Activated CD8-positive, alpha-beta memory T cell treated with anti-CD3 and anti-CD28 coated beads, Interleukin-2, amount 50 U/mL, for 4 hours (primary cell): ENCODE data around the gene TATDN2.
"Not testable (repeated sequence)": the region's sequence is repeated elsewhere in the genome, so short reads cannot be mapped to it uniquely, and the experiment has no call there.

Experiments
- DNase-seq: peaks from one replicate; pipeline ENCODE4 v3.0.0-alpha.2; 2020

The TATDN2 gene

GRCh38 chr3:10294030-10294586 is 45.8 kb downstream of the TATDN2 start:
- DNase-seq: no peak

GRCh38 chr3:10298064-10298463 is 49.8 kb downstream of the TATDN2 start:
- not testable (repeated sequence) for DNase-seq

GRCh38 chr3:10299175-10299574 is 50.9 kb downstream of the TATDN2 start:
- no peak for DNase-seq

GRCh38 chr3:10299679-10300078 is 51.4 kb downstream of the TATDN2 start:
- no peak for DNase-seq

- no peak for DNase-seq
Observed at GRCh38 chr3:10300087-10300486, 51.8 kb downstream of the TATDN2 start.

GRCh38 chr3:10303105-10303504 is 54.8 kb downstream of the TATDN2 start:
- DNase-seq: no peak

GRCh38 chr3:10303785-10304184 is 55.5 kb downstream of the TATDN2 start:
- DNase-seq: no peak

GRCh38 chr3:10304905-10305304 is 56.6 kb downstream of the TATDN2 start:
- DNase-seq: no peak

GRCh38 chr3:10305331-10305902 is 57.2 kb downstream of the TATDN2 start:
- no peak for DNase-seq

GRCh38 chr3:10306156-10306555 is 57.9 kb downstream of the TATDN2 start:
- DNase-seq: no peak

- DNase-seq: no peak
Observed at GRCh38 chr3:10308678-10309077, 60.4 kb downstream of the TATDN2 start.

GRCh38 chr3:10309736-10310135 is 61.5 kb downstream of the TATDN2 start:
- no peak for DNase-seq

GRCh38 chr3:10310578-10310977 is 62.3 kb downstream of the TATDN2 start:
- DNase-seq: no peak

- no peak for DNase-seq
Observed at GRCh38 chr3:10311710-10312109, 63.5 kb downstream of the TATDN2 start.

- DNase-seq: no peak
Observed at GRCh38 chr3:10312391-10312790, 64.1 kb downstream of the TATDN2 start.

GRCh38 chr3:10312861-10313260 is 64.6 kb downstream of the TATDN2 start:
- DNase-seq: no peak

GRCh38 chr3:10315101-10315500 is 66.8 kb downstream of the TATDN2 start:
- DNase-seq: no peak

GRCh38 chr3:10315771-10316344 is 67.6 kb downstream of the TATDN2 start:
- no peak for DNase-seq

GRCh38 chr3:10317311-10317960 is 69.2 kb downstream of the TATDN2 start:
- no peak for DNase-seq

GRCh38 chr3:10317961-10318350 is 69.7 kb downstream of the TATDN2 start:
- no peak for DNase-seq

GRCh38 chr3:10319251-10319650 is 71.0 kb downstream of the TATDN2 start:
- DNase-seq: no peak

GRCh38 chr3:10319804-10320203 is 71.5 kb downstream of the TATDN2 start:
- DNase-seq: no peak

- DNase-seq: no peak
Observed at GRCh38 chr3:10320320-10320677, 72.0 kb downstream of the TATDN2 start.

GRCh38 chr3:10321630-10322351 is 73.5 kb downstream of the TATDN2 start:
- DNase-seq: no peak
